Umbilical cord (tissue), 2 donors: ENCODE results near the gene MIX23. TPM values are rescaled to one million over a fixed set of nuclear protein-coding genes. Genes with fewer than 3 reads are reported as not detected.

Experiments
- DNase-seq: peaks from one replicate; pipeline ENCODE4 v3.0.0-alpha.2; 2015; ENCODE audit warnings: low spot score
- total RNA-seq: library from RNA; depleted of rRNA; stranded (reverse); fragments of >200 nt; gene quantifications from one replicate; pipeline ENCODE4 v1.2.3, GENCODE V29; 2014; ENCODE audit warnings: low replicate concordance; ENCODE audit not compliant: insufficient read depth

Gene MIX23
- 6.5 TPM for total RNA-seq

GRCh38 chr3:122382888-122383666 lies at the start of gene MIX23:
MIX23 (minus strand) TSS chr3:122383231; CDS start chr3:122383224, 7 bp downstream.
- peak; percentile 92 for DNase-seq

- DNase-seq: no peak
These were observed 47.3 kb upstream of the MIX23 start for GRCh38 chr3:122430371-122430770.

- no peak for DNase-seq
These were observed 44.9 kb upstream of the MIX23 start for GRCh38 chr3:122427857-122428471.

DNA sequence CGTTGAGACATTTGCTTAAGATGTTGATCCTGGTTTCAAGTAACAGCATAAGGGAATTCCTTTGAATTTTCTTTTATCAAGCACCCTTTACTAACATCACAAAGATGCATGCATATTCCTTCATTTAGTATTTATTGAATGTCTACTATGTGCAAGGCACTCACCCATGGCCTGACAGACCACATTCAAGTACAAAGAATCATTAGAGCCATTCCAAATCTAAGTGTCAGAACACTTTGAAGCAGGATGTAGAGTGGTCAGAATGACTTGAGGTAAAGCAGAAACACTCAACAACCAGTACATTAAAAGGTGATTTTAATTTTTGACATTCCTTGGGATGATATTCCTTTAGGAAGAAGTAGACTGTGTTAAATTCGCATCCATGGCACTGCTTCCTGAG lies 38.8 kb upstream of the MIX23 start:
- DNase-seq: no peak

DNA sequence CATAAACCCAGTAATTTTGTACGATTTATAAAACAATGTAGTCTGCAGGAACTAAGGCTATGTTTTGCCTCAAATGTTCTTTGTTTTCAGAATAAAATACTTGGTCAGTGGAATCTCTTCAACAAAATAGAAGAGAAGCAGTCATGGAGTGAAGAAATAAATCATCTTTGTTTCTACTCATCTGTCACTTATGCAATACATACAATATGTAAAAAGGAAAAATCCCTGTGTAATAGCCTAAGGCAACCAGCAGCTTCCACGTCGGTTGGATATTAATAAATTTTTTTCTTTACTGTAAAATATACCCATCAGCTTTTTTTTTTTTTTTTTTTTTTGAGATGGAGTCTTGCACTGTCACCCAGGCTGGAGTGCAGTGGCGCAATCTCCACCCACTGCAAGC lies 38.1 kb upstream of the MIX23 start:
- no peak for DNase-seq

- DNase-seq: no peak
These were observed 33.9 kb upstream of the MIX23 start for GRCh38 chr3:122416966-122417365.

DNA sequence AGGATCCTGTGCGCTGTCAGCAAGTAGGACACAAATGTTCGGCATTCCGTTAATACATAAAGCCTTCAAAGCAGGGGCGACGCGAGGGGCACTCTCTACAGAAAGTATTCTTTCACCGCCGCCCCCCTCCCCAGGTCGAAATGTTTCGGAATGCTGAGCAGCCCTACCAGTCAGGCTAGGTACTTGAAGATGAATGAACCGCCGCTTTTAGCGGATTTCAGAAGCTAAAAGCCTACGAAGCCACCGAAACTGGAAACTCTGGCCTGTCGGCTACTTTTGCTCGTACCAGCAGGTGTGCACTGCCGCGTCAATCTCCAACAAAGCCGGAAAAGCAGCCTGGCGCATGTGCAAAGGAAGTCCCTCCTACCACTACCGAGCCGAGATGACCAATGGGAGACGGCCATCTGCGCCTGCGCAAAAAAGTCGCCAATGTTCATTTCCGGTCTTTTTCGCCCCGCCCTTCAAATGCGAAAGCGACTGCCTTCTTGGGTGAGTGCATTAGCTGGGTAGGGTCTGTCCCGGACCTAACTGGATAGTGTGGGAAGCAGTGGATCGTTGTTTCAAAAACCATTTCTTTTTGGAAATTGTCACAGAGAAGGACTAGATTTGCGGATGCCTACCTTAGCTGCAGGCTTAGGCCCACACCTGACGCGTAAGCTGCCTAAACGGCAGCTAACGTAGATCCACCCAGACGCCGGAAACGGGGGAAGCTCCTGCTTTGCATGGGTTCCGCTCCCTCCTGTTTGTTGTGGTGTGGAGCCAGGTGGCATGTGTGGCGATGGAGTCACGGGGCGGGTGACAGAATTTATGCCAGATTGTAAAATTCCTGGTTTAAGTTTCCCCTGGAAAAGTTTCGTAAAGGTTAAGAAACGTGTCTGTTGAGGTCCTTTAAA lies 33.0 kb upstream of the MIX23 start, which contains the start of gene WDR5B:
WDR5B (minus strand) TSS at position 301 of the 893 bp plus-strand sequence. CDS start 534 bp downstream, outside the sequence.
- peak; percentile 99 for DNase-seq

DNA sequence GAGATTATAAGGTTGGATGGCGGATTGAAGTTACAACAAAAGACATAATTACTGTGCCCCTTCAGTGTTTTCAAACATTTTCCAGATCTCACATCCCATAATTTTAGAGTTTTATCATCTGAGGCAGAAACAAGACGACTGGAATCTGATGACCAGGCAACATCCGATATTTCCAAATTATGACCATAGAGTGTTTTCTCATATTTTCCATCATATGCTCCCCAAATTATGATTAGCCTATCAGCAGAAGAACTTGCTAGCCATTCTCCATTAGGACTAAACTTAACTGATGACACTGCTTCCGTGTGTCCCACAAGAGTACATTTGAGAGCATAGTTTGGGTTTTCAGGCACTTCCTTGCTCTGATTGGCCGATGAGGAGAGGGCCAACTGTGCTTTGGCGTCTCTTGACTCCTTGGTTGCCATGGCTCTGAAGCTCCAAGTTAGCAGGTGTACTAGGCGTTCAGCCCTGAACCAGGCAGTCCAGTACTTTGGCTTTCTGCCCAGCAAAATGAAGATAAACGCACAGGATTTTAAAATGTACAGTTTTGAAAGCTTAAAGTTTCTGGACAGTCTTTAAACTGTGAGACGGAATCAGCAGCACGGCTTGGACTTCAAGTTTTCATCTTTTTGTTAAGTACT lies 32.2 kb upstream of the MIX23 start:
- peak; percentile 44 for DNase-seq

DNA sequence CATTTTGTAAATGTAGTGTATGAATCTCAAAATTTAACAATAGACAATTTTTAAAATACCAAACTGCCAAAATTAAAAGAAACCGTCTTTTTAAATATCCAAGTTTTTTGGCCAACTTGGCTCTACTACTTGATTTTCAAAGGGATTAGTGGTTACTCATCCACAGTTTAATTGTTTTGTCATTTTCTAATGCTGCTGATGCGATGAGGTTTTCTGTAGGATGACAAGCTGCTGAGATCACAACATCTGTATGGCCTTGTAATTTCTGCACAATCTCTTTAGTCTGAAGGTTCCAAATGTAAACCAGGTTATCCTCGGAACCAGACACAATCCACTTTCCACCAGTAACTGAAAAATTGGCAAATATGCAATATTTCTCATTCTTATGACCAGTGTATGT lies 31.4 kb upstream of the MIX23 start:
- DNase-seq: no peak

GRCh38 chr3:122410639-122411038 lies 27.6 kb upstream of the MIX23 start:
- DNase-seq: no peak

DNA sequence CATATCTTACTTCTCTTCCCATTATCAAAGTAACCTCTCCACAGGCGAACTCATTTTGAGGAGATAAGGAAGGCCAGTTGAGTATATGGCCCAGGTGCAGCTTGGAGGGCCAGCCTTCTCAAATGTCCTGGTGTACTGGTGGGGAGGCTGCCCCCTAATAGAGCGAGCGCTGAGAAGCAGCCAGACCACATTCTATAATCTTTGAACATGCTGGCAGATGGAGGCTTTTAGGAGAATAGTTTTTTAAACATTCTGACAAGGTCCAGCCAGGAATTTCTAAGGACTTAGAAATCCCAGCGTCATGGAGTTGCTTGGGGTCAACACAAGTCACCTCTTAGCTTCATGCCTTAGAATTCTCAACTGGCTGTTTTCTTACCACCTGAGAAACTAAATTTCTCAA lies 27.1 kb upstream of the MIX23 start:
- DNase-seq: no peak

- DNase-seq: no peak
These were observed 26.4 kb upstream of the MIX23 start for GRCh38 chr3:122409446-122409845.

GRCh38 chr3:122407946-122408345 lies 24.9 kb upstream of the MIX23 start:
- no peak for DNase-seq

DNA sequence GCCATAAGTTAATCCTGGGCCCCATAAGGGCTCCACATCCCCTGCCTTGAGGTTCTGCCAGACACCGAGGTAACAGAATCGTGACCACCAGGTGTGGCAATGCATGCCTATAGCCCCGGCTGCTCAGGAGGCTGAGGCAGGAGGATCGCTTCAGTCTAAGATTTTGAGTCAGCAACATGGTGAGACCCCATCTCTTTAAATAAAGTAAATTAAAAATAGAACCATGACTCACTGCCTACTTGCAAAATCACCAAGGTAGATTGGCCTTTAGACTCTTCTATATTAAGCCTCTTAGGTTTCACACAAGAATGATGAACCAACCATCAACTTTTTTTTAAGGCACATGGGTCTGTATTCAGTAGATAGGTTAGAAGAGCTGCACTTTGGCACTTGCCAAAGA lies 23.2 kb upstream of the MIX23 start:
- DNase-seq: no peak

DNA sequence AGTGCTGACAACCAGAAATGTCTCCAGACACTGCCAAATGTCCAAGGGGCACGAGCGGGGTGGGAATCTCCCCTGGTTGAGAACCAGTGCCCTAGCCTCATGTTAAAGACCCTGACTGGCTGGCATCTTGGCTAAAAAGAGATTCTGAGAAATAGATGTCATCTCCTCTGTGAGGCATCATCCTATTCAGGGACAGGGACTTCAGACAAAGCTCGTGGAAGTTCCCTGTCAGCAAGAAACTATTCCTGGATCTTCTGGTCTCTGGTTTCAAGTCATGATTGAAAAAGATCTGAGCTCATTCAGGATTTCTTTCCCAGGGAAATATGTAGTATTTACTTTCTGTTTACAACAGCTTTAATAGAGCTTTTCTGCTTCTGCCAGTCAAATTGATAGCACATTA lies 22.0 kb upstream of the MIX23 start:
- DNase-seq: no peak

DNA sequence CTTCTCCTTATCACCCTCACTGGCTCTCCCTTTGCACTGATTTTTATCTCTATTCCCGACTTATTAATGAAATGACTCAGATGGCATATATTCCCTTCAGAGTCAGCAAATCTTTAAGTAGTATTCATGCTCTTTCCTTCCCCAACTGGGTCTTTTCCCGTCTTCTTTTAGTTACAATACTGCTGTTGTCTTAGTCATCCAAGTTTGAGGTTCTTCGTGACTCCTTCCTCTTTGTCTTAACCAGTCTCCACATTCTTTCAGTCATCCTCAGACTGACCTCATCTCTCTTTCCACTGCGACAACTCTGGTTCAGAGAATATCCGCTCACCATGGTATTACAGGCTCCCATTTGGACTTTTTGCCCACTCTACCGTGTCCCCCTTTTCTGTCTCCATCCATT lies 20.5 kb upstream of the MIX23 start:
- DNase-seq: no peak

DNA sequence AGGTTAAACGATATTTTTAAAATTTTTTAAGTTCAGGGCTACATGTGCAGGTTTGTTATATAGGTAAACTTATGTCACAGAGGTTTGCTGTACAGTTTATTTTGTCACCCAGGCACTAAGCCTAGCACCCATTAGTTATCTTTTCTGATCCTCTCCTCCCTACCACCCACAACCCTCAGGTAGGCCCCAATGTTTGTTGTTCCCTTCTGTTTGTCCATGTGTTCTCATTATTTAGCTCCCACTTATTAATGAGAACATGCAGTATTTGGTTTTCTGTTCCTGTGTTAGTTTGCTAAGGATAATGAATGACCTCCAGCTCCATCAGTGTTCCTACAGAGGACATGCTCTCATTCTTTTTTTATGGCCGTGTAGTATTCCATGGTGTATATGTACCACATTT lies 15.9 kb upstream of the MIX23 start:
- no peak for DNase-seq

GRCh38 chr3:122397201-122397600 lies 14.2 kb upstream of the MIX23 start:
- no peak for DNase-seq

DNA sequence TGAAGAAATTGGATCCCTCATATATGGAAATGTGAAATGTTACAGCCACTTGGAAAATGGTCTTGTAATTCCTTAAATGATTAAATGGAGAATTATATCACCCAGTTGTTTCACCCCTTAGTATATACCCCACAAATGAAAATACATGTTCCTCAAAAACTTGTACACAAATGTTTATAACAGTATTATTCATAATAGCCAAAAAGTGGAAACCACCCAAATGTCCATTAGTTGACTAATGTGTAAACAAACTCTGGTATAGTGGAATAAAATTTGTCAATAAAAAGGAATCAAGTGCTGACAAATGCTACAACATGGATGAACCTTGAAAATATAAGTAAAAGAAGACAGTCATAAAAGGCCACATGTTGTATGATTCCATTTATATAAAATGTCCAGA lies 13.5 kb upstream of the MIX23 start:
- DNase-seq: no peak

- DNase-seq: no peak
These were observed 12.6 kb upstream of the MIX23 start for GRCh38 chr3:122395582-122395981.

- no peak for DNase-seq
These were observed 11.1 kb upstream of the MIX23 start for GRCh38 chr3:122394173-122394572.
